Measurements from ENCODE around the gene DDX19B. TPM values are rescaled to one million over a fixed set of nuclear protein-coding genes. Genes with fewer than 3 reads are reported as not detected.

DDX19B gene
- polyA plus RNA-seq, 1 donor (not counting 4 experiments of a cell fraction or from before 2014, with no cell fraction given) = 24.6 TPM

- Histone ChIP-seq H3K27ac (ENCODE audit: control insufficient read depth, insufficient read depth, low read length) (no peak overlapping the region), H3K9me3 (ENCODE audit: control insufficient read depth, low read depth, low read length) (no peaks in the 10 kb centered on the region), H2AFZ (ENCODE audit: control insufficient read depth, low read length) (no peak overlapping the region), H3K4me1 (ENCODE audit: control insufficient read depth, extremely low read depth, insufficient read depth, low read length) (peaks cover 3% of the 10 kb centered on the region), H3K79me2 (ENCODE audit: control insufficient read depth, insufficient read depth, low read length) (peaks cover 12% of the 10 kb centered on the region), H3K4me3 (ENCODE audit: control insufficient read depth in 2 of 3, extremely low read depth in 1 of 3, insufficient read depth in 2 of 3, low read depth in 1 of 3, low read length in 3 of 3) (no peak overlapping the region), H3K4me2 (ENCODE audit: control insufficient read depth, extremely low read depth, insufficient read depth, low read depth, low read length) (no peak overlapping the region), H3K9me1 (ENCODE audit: control insufficient read depth, extremely low read depth, insufficient read depth, low read length) (no peaks in the 10 kb centered on the region), H4K20me1 (ENCODE audit: control insufficient read depth, extremely low read depth, insufficient read depth, low read length) (no peaks in the 10 kb centered on the region), H3K36me3 (ENCODE audit: control insufficient read depth in 2 of 2, extremely low read depth in 1 of 2, insufficient read depth in 2 of 2, low read length in 2 of 2) (peaks cover 21 to 23% of the 10 kb centered on the region in 2 experiments), H3K27me3 (ENCODE audit: control insufficient read depth, extremely low read depth, insufficient read depth, low read length) (no peaks in the 10 kb centered on the region), H3K9ac (ENCODE audit: control insufficient read depth, extremely low read depth, insufficient read depth, low read length) (no peak overlapping the region)
- FAIRE-seq (no peak), DNase-seq (ENCODE audit: low read depth, low spot score) (no peak)
- TF ChIP-seq CTCF (optimal IDR thresholded peaks at IDR 0.05 in 1 of 3, IDR thresholded peaks at IDR 0.05 in 1 of 3, conservative IDR thresholded peaks at IDR 0.05 in 1 of 3; ENCODE audit: extremely low read depth in 1 of 3, insufficient read depth in 2 of 3, low read length in 3 of 3) = no peak
- TF ChIP-seq EZH2 (IDR thresholded peaks at IDR 0.05; ENCODE audit: low read length) = no peak
- dilution Hi-C loops (cut with MboI; ENCODE audit: extremely low pct_ligation_motif_present, low sequenced_read_pairs) = no loop called here
Measured at GRCh38 chr16:70375636-70376611, 76.9 kb downstream of the DDX19B start.

- no peak overlapping the region for H3K27ac ChIP-seq (ENCODE audit: control insufficient read depth, insufficient read depth, low read length)
- H3K36me3 ChIP-seq (ENCODE audit: control insufficient read depth in 2 of 2, extremely low read depth in 1 of 2, insufficient read depth in 2 of 2, low read length in 2 of 2) = peaks cover 13 to 16% of the 10 kb centered on the region in 2 experiments
- peaks cover 10% of the 10 kb centered on the region for H3K4me1 ChIP-seq (ENCODE audit: control insufficient read depth, extremely low read depth, insufficient read depth, low read length)
- peaks cover 12% of the 10 kb centered on the region for H3K79me2 ChIP-seq (ENCODE audit: control insufficient read depth, insufficient read depth, low read length)
- no peaks in the 10 kb centered on the region for H3K9me1 ChIP-seq (ENCODE audit: control insufficient read depth, extremely low read depth, insufficient read depth, low read length)
- TF ChIP-seq EZH2 (IDR thresholded peaks at IDR 0.05; ENCODE audit: low read length) (no peak), CTCF (optimal IDR thresholded peaks at IDR 0.05 in 1 of 3, IDR thresholded peaks at IDR 0.05 in 1 of 3, conservative IDR thresholded peaks at IDR 0.05 in 1 of 3; ENCODE audit: extremely low read depth in 1 of 3, insufficient read depth in 2 of 3, low read length in 3 of 3) (no peak)
- H3K27me3 ChIP-seq (ENCODE audit: control insufficient read depth, extremely low read depth, insufficient read depth, low read length) = no peaks in the 10 kb centered on the region
- FAIRE-seq (no peak), DNase-seq (ENCODE audit: low read depth, low spot score) (no peak)
- dilution Hi-C loops (cut with MboI; ENCODE audit: extremely low pct_ligation_motif_present, low sequenced_read_pairs) = no loop called here
- H2AFZ ChIP-seq (ENCODE audit: control insufficient read depth, low read length) = no peak overlapping the region
- no peak overlapping the region for H3K4me2 ChIP-seq (ENCODE audit: control insufficient read depth, extremely low read depth, insufficient read depth, low read depth, low read length)
- H3K9ac ChIP-seq (ENCODE audit: control insufficient read depth, extremely low read depth, insufficient read depth, low read length) = no peak overlapping the region
- H3K9me3 ChIP-seq (ENCODE audit: control insufficient read depth, low read depth, low read length) = no peaks in the 10 kb centered on the region
- H4K20me1 ChIP-seq (ENCODE audit: control insufficient read depth, extremely low read depth, insufficient read depth, low read length) = no peaks in the 10 kb centered on the region
- no peak overlapping the region for H3K4me3 ChIP-seq (ENCODE audit: control insufficient read depth in 2 of 3, extremely low read depth in 1 of 3, insufficient read depth in 2 of 3, low read depth in 1 of 3, low read length in 3 of 3)
Measured at GRCh38 chr16:70377782-70378181, 78.8 kb downstream of the DDX19B start.
